Smooth muscle cell (in vitro differentiated cells): Measurements from ENCODE around the gene COL1A2. TPM values are rescaled to one million over a fixed set of nuclear protein-coding genes. Genes with fewer than 3 reads are reported as not detected.
A peak's percentile ranks its signal among the peaks of the same experiment; 100 is the strongest.

ENCODE experiments used
- DNase-seq: peaks from one replicate; lab custom pipeline; 2025; ENCODE audit not compliant: unreplicated experiment; lab: John Stamatoyannopoulos, UW
- H2AFZ ChIP-seq: fragments of 200-600 bp; sonication (generic); 2 replicates; pipeline ENCODE4 v1.6.0; 2016; ENCODE audit warnings: antibody characterized with exemption, low read depth, mild to moderate bottlenecking
- H3F3A ChIP-seq: fragments of 200-600 bp; sonication (generic); 2 replicates; pipeline ENCODE4 v1.6.0; 2017; ENCODE audit warnings: antibody characterized with exemption, low read depth
- H3K27ac ChIP-seq: fragments of 200-600 bp; sonication (generic); 2 replicates; pipeline ENCODE4 v1.5.1; 2016; ENCODE audit warnings: low read depth, mild to moderate bottlenecking
- H3K27me3 ChIP-seq: fragments of 200-600 bp; sonication (generic); 2 replicates; pipeline ENCODE4 v1.6.1; 2016; ENCODE audit warnings: low read depth, mild to moderate bottlenecking
- H3K36me3 ChIP-seq: fragments of 200-600 bp; sonication (generic); 2 replicates; pipeline ENCODE4 v1.5.1; 2016; ENCODE audit warnings: low read depth
- H3K4me1 ChIP-seq: fragments of 200-600 bp; sonication (generic); 2 replicates; pipeline ENCODE4 v1.5.1; 2016; ENCODE audit warnings: low read depth
- H3K4me2 ChIP-seq: fragments of 200-600 bp; sonication (generic); 2 replicates; pipeline ENCODE4 v1.6.0; 2016; ENCODE audit warnings: mild to moderate bottlenecking
- H3K4me3 ChIP-seq: fragments of 200-600 bp; sonication (generic); 2 replicates; pipeline ENCODE4 v1.5.1; 2016; ENCODE audit warnings: mild to moderate bottlenecking
- H3K79me2 ChIP-seq: fragments of 200-600 bp; sonication (generic); 2 replicates; pipeline ENCODE4 v1.6.0; 2016; ENCODE audit warnings: low read depth, mild to moderate bottlenecking
- H3K9ac ChIP-seq: fragments of 200-600 bp; sonication (generic); 2 replicates; pipeline ENCODE4 v1.6.0; 2016; ENCODE audit warnings: low read depth
- H3K9me3 ChIP-seq: fragments of 200-600 bp; sonication (generic); replicated peaks from 2 replicates; pipeline ENCODE4 v1.5.1; 2016; ENCODE audit warnings: low read depth
- H4K20me1 ChIP-seq: fragments of 200-600 bp; sonication (generic); 2 replicates; pipeline ENCODE4 v1.6.0; 2016; ENCODE audit warnings: low read depth
- WGBS: methylation state at CpG from one replicate; pipeline ENCODE4 v1.1.7; 2016; ENCODE audit warnings: low lambda C conversion rate; 5-methylcytosine and 5-hydroxymethylcytosine counted together
- polyA plus RNA-seq: library from polyadenylated mRNA; unstranded; fragments of >200 nt; fragmentation: Nextera tagmentation; extraction: Ambion mirVana; gene quantifications from 2 replicates; pipeline ENCODE4 v1.2.1, GENCODE V29; 2016
- total RNA-seq: library from RNA; depleted of rRNA; stranded (reverse); fragments of >200 nt; gene quantifications from 2 replicates; pipeline ENCODE4 v1.2.3, GENCODE V29; 2014
- TF ChIP-seq, protein P1 (sequence below): fragments of 200-600 bp; sonication (generic); IDR thresholded peaks from 2 replicates; pipeline ENCODE4 v1.5.1; 2017; ENCODE audit warnings: borderline replicate concordance, mild to moderate bottlenecking, antibody characterized with exemption; ENCODE audit not compliant: insufficient read depth, poor library complexity, severe bottlenecking

The COL1A2 gene
- total and polyA plus RNA-seq, 2 experiments from 2014 or later = 4,221 to 10,006 TPM

DNA sequence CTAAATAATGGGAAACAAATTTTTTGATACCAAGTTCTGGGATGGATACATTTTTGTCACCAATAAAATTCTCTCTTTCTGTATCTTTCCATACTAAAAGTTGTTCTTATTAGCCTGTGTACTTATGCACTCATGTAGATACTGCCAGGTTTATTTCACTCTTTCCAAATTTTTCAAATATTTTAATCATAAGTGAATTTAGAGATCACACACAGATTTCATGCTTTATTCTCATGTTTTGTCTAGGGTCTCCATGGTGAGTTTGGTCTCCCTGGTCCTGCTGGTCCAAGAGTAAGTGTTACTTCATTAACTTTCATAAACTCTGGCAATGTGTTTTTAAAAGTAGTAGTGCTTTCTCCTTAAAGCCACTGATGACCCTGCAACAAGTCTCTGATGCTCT lies 20.3 kb downstream of the COL1A2 start:
- Histone ChIP-seq H3K9ac (peak overlapping the region; percentile 5), H3K27ac (peak overlapping the region; percentile 99), H3K4me2 (peak overlapping the region; percentile 97), H3K36me3 (peaks cover 80% of the 10 kb centered on the region), H3K4me3 (no peak overlapping the region), H4K20me1 (peaks cover 100% of the 10 kb centered on the region), H3K27me3 (no peaks in the 10 kb centered on the region), H3K9me3 (no peaks in the 10 kb centered on the region), H3K79me2 (peaks cover 67% of the 10 kb centered on the region), H3K4me1 (peaks cover 8% of the 10 kb centered on the region), H2AFZ (no peak overlapping the region), H3F3A (peaks cover 93% of the 10 kb centered on the region)
- TF ChIP-seq, protein P1, sequence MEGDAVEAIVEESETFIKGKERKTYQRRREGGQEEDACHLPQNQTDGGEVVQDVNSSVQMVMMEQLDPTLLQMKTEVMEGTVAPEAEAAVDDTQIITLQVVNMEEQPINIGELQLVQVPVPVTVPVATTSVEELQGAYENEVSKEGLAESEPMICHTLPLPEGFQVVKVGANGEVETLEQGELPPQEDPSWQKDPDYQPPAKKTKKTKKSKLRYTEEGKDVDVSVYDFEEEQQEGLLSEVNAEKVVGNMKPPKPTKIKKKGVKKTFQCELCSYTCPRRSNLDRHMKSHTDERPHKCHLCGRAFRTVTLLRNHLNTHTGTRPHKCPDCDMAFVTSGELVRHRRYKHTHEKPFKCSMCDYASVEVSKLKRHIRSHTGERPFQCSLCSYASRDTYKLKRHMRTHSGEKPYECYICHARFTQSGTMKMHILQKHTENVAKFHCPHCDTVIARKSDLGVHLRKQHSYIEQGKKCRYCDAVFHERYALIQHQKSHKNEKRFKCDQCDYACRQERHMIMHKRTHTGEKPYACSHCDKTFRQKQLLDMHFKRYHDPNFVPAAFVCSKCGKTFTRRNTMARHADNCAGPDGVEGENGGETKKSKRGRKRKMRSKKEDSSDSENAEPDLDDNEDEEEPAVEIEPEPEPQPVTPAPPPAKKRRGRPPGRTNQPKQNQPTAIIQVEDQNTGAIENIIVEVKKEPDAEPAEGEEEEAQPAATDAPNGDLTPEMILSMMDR = no peak
- no peak for DNase-seq

- H2AFZ ChIP-seq = no peak overlapping the region
- peaks cover 55% of the 10 kb centered on the region for H3K79me2 ChIP-seq
- no peak for DNase-seq
- peaks cover 8% of the 10 kb centered on the region for H3K4me1 ChIP-seq
- peaks cover 86% of the 10 kb centered on the region for H3K36me3 ChIP-seq
- no peak overlapping the region for H3K9ac ChIP-seq
- WGBS = 77% methylated on average over 1 of the region's 1 CpG
- no peak overlapping the region for H3K4me3 ChIP-seq
- TF ChIP-seq, protein P1 = no peak
- H3K27ac ChIP-seq = peak overlapping the region; percentile 99
- H3K9me3 ChIP-seq = no peaks in the 10 kb centered on the region
- peak overlapping the region; percentile 97 for H3K4me2 ChIP-seq
- H3F3A ChIP-seq = peaks cover 95% of the 10 kb centered on the region
- peaks cover 100% of the 10 kb centered on the region for H4K20me1 ChIP-seq
- H3K27me3 ChIP-seq = no peaks in the 10 kb centered on the region
Measured at GRCh38 chr7:94417306-94417705, 22.6 kb downstream of the COL1A2 start.

DNA sequence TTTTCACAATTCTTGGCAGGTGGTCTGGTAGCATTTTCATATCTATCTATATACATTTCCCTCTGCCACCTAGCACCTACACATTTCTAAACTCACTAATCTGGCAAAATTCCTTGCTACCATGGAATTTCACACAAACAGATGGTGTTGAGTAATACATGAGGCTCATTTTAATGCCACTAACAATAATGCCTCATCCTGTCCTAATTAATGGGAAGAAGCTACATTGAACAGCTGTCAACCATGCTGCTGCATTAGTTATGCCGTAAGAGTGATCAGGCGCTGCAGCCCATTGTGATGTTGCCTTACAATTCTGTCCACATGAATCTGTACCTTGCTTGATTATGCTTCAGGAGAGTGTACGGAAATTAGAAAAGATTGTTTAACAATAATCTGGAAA lies 23.2 kb downstream of the COL1A2 start:
- DNase-seq = no peak
- no peaks in the 10 kb centered on the region for H3K27me3 ChIP-seq
- TF ChIP-seq, protein P1 = no peak
- peaks cover 100% of the 10 kb centered on the region for H4K20me1 ChIP-seq
- H3K9ac ChIP-seq = peak overlapping the region; percentile 4
- peaks cover 8% of the 10 kb centered on the region for H3K4me1 ChIP-seq
- 75% methylated on average over 3 of the region's 3 CpGs for WGBS
- no peaks in the 10 kb centered on the region for H3K9me3 ChIP-seq
- H3F3A ChIP-seq = peaks cover 96% of the 10 kb centered on the region
- peaks cover 55% of the 10 kb centered on the region for H3K79me2 ChIP-seq
- H3K36me3 ChIP-seq = peaks cover 87% of the 10 kb centered on the region
- H3K4me2 ChIP-seq = peak overlapping the region; percentile 15
- H3K27ac ChIP-seq = peak overlapping the region; percentile 99
- H2AFZ ChIP-seq = no peak overlapping the region
- H3K4me3 ChIP-seq = no peak overlapping the region

GRCh38 chr7:94418851-94419250 lies 24.2 kb downstream of the COL1A2 start:
- no peaks in the 10 kb centered on the region for H3K27me3 ChIP-seq
- H3K9ac ChIP-seq = peak overlapping the region; percentile 4
- peaks cover 49% of the 10 kb centered on the region for H3K79me2 ChIP-seq
- TF ChIP-seq, protein P1 = no peak
- peak overlapping the region; percentile 15 for H3K4me2 ChIP-seq
- H3K9me3 ChIP-seq = no peaks in the 10 kb centered on the region
- peaks cover 8% of the 10 kb centered on the region for H3K4me1 ChIP-seq
- peaks cover 100% of the 10 kb centered on the region for H4K20me1 ChIP-seq
- WGBS = 47% methylated on average over 5 of the region's 5 CpGs
- peaks cover 96% of the 10 kb centered on the region for H3F3A ChIP-seq
- H3K36me3 ChIP-seq = peaks cover 85% of the 10 kb centered on the region
- DNase-seq = no peak
- peak overlapping the region; percentile 99 for H3K27ac ChIP-seq
- no peak overlapping the region for H2AFZ ChIP-seq
- H3K4me3 ChIP-seq = no peak overlapping the region
